B cell (primary cell): ENCODE measurements around the gene HSPA12B.

Experiments used
- CTCF ChIP-seq: fragments of 200-600 bp; IDR thresholded peaks from one replicate; pipeline ENCODE4 v1.8.0; 2022; ENCODE audit warnings: antibody characterized with exemption, mild to moderate bottlenecking
- EZH2 ChIP-seq: IDR thresholded peaks from 2 replicates; pipeline ENCODE4 v1.6.1; 2012; ENCODE audit warnings: borderline replicate concordance, low read depth, mild to moderate bottlenecking, moderate library complexity, low read length; ENCODE audit not compliant: insufficient read depth, poor library complexity, severe bottlenecking

- TF ChIP-seq CTCF (no peak), EZH2 (no peak)
These were observed 55.0 kb downstream of the HSPA12B start for GRCh38 chr20:3787324-3788014.
